ENCODE results near the gene SYCP2. TPM values are rescaled to one million over a fixed set of nuclear protein-coding genes. Genes with fewer than 3 reads are reported as not detected.

Gene SYCP2
- total RNA-seq, 1 donor from 2014 or later = 3.7 TPM

GRCh38 chr20:59821201-59821600 is 112.2 kb downstream of the SYCP2 start:
- Histone ChIP-seq H3K4me1 (ENCODE audit: control insufficient read depth in 3 of 3, insufficient read depth in 3 of 3, low read length in 3 of 3) (peaks cover 5 to 8% (median 5%) of the 10 kb centered on the region in 3 donors), H3K27me3 (ENCODE audit: control insufficient read depth in 3 of 3, insufficient read depth in 3 of 3, low read length in 3 of 3) (peaks cover 0 to 12% (median 6%) of the 10 kb centered on the region in 3 donors), H3K9me3 (ENCODE audit: control insufficient read depth in 3 of 3, low read length in 3 of 3) (no peaks in the 10 kb centered on the region), H3K9ac (ENCODE audit: low read depth in 1 of 3, low read length in 3 of 3) (no peak overlapping the region), H3K27ac (ENCODE audit: low read depth, low read length) (no peak overlapping the region), H3K4me3 (ENCODE audit: low read length in 3 of 3) (no peak overlapping the region), H3K36me3 (ENCODE audit: control insufficient read depth in 3 of 3, insufficient read depth in 3 of 3, low read length in 3 of 3) (no peaks in the 10 kb centered on the region)

GRCh38 chr20:59820204-59821041 is 113.0 kb downstream of the SYCP2 start:
- peaks cover 5 to 8% (median 5%) of the 10 kb centered on the region in 3 donors for H3K4me1 ChIP-seq (ENCODE audit: control insufficient read depth in 3 of 3, insufficient read depth in 3 of 3, low read length in 3 of 3)
- peaks cover 0 to 12% (median 6%) of the 10 kb centered on the region in 3 donors for H3K27me3 ChIP-seq (ENCODE audit: control insufficient read depth in 3 of 3, insufficient read depth in 3 of 3, low read length in 3 of 3)
- H3K36me3 ChIP-seq (ENCODE audit: control insufficient read depth in 3 of 3, insufficient read depth in 3 of 3, low read length in 3 of 3) = no peaks in the 10 kb centered on the region
- H3K4me3 ChIP-seq (ENCODE audit: low read length in 3 of 3) = no peak overlapping the region
- no peak overlapping the region for H3K27ac ChIP-seq (ENCODE audit: low read depth, low read length)
- no peaks in the 10 kb centered on the region for H3K9me3 ChIP-seq (ENCODE audit: control insufficient read depth in 3 of 3, low read length in 3 of 3)
- H3K9ac ChIP-seq (ENCODE audit: low read depth in 1 of 3, low read length in 3 of 3) = no peak overlapping the region

GRCh38 chr20:59819496-59820203 is 113.8 kb downstream of the SYCP2 start:
- Histone ChIP-seq H3K36me3 (ENCODE audit: control insufficient read depth in 3 of 3, insufficient read depth in 3 of 3, low read length in 3 of 3) (no peaks in the 10 kb centered on the region), H3K4me3 (ENCODE audit: low read length in 3 of 3) (no peak overlapping the region), H3K27me3 (ENCODE audit: control insufficient read depth in 3 of 3, insufficient read depth in 3 of 3, low read length in 3 of 3) (peaks cover 0 to 10% (median 6%) of the 10 kb centered on the region in 3 donors), H3K27ac (ENCODE audit: low read depth, low read length) (no peak overlapping the region), H3K9me3 (ENCODE audit: control insufficient read depth in 3 of 3, low read length in 3 of 3) (no peaks in the 10 kb centered on the region), H3K9ac (ENCODE audit: low read depth in 1 of 3, low read length in 3 of 3) (no peak overlapping the region), H3K4me1 (ENCODE audit: control insufficient read depth in 3 of 3, insufficient read depth in 3 of 3, low read length in 3 of 3) (peaks cover 5 to 8% (median 5%) of the 10 kb centered on the region in 3 donors)

- Histone ChIP-seq H3K4me1 (ENCODE audit: control insufficient read depth in 3 of 3, insufficient read depth in 3 of 3, low read length in 3 of 3) (peaks cover 5 to 8% (median 5%) of the 10 kb centered on the region in 3 donors), H3K36me3 (ENCODE audit: control insufficient read depth in 3 of 3, insufficient read depth in 3 of 3, low read length in 3 of 3) (no peaks in the 10 kb centered on the region), H3K9me3 (ENCODE audit: control insufficient read depth in 3 of 3, low read length in 3 of 3) (no peaks in the 10 kb centered on the region), H3K27ac (ENCODE audit: low read depth, low read length) (no peak overlapping the region), H3K4me3 (ENCODE audit: low read length in 3 of 3) (no peak overlapping the region), H3K9ac (ENCODE audit: low read depth in 1 of 3, low read length in 3 of 3) (no peak overlapping the region), H3K27me3 (ENCODE audit: control insufficient read depth in 3 of 3, insufficient read depth in 3 of 3, low read length in 3 of 3) (peaks cover 0 to 13% (median 10%) of the 10 kb centered on the region in 3 donors)
Measured at GRCh38 chr20:59818911-59819310, 114.5 kb downstream of the SYCP2 start.

- no peak overlapping the region for H3K27ac ChIP-seq (ENCODE audit: low read depth, low read length)
- H3K27me3 ChIP-seq (ENCODE audit: control insufficient read depth in 3 of 3, insufficient read depth in 3 of 3, low read length in 3 of 3) = peaks cover 0 to 21% (median 10%) of the 10 kb centered on the region in 3 donors
- H3K4me3 ChIP-seq (ENCODE audit: low read length in 3 of 3) = no peak overlapping the region
- H3K9me3 ChIP-seq (ENCODE audit: control insufficient read depth in 3 of 3, low read length in 3 of 3) = no peaks in the 10 kb centered on the region
- H3K36me3 ChIP-seq (ENCODE audit: control insufficient read depth in 3 of 3, insufficient read depth in 3 of 3, low read length in 3 of 3) = no peaks in the 10 kb centered on the region
- H3K4me1 ChIP-seq (ENCODE audit: control insufficient read depth in 3 of 3, insufficient read depth in 3 of 3, low read length in 3 of 3) = peaks cover 5 to 8% (median 5%) of the 10 kb centered on the region in 3 donors
- H3K9ac ChIP-seq (ENCODE audit: low read depth in 1 of 3, low read length in 3 of 3) = no peak overlapping the region
Measured at GRCh38 chr20:59817846-59818615, 115.4 kb downstream of the SYCP2 start.

- H3K27ac ChIP-seq (ENCODE audit: low read depth, low read length) = no peak overlapping the region
- H3K9me3 ChIP-seq (ENCODE audit: control insufficient read depth in 3 of 3, low read length in 3 of 3) = no peaks in the 10 kb centered on the region
- peaks cover 5 to 8% (median 5%) of the 10 kb centered on the region in 3 donors for H3K4me1 ChIP-seq (ENCODE audit: control insufficient read depth in 3 of 3, insufficient read depth in 3 of 3, low read length in 3 of 3)
- no peak overlapping the region for H3K4me3 ChIP-seq (ENCODE audit: low read length in 3 of 3)
- no peaks in the 10 kb centered on the region for H3K36me3 ChIP-seq (ENCODE audit: control insufficient read depth in 3 of 3, insufficient read depth in 3 of 3, low read length in 3 of 3)
- no peak overlapping the region for H3K9ac ChIP-seq (ENCODE audit: low read depth in 1 of 3, low read length in 3 of 3)
- peaks cover 0 to 17% (median 5%) of the 10 kb centered on the region in 3 donors for H3K27me3 ChIP-seq (ENCODE audit: control insufficient read depth in 3 of 3, insufficient read depth in 3 of 3, low read length in 3 of 3)
Measured at GRCh38 chr20:59817406-59817805, 116.0 kb downstream of the SYCP2 start.

GRCh38 chr20:59816146-59816738 is 117.2 kb downstream of the SYCP2 start:
- Histone ChIP-seq H3K36me3 (ENCODE audit: control insufficient read depth in 3 of 3, insufficient read depth in 3 of 3, low read length in 3 of 3) (no peaks in the 10 kb centered on the region), H3K4me3 (ENCODE audit: low read length in 3 of 3) (no peak overlapping the region)

GRCh38 chr20:59814840-59815340 is 118.5 kb downstream of the SYCP2 start:
- Histone ChIP-seq H3K4me3 (ENCODE audit: low read length in 3 of 3) (no peak overlapping the region), H3K4me1 (ENCODE audit: control insufficient read depth in 3 of 3, insufficient read depth in 3 of 3, low read length in 3 of 3) (no peaks in the 10 kb centered on the region), H3K27ac (ENCODE audit: low read depth, low read length) (no peak overlapping the region), H3K27me3 (ENCODE audit: control insufficient read depth in 3 of 3, insufficient read depth in 3 of 3, low read length in 3 of 3) (peaks cover 0 to 20% (median 0%) of the 10 kb centered on the region in 3 donors), H3K9ac (ENCODE audit: low read depth in 1 of 3, low read length in 3 of 3) (no peak overlapping the region), H3K9me3 (ENCODE audit: control insufficient read depth in 3 of 3, low read length in 3 of 3) (no peaks in the 10 kb centered on the region), H3K36me3 (ENCODE audit: control insufficient read depth in 3 of 3, insufficient read depth in 3 of 3, low read length in 3 of 3) (no peaks in the 10 kb centered on the region)

More at GRCh38 chr20:59816146-59816738, 117.2 kb downstream of the SYCP2 start:
- Histone ChIP-seq H3K27me3 (ENCODE audit: control insufficient read depth in 3 of 3, insufficient read depth in 3 of 3, low read length in 3 of 3) (peaks cover 0 to 14% (median 3%) of the 10 kb centered on the region in 3 donors), H3K9ac (ENCODE audit: low read depth in 1 of 3, low read length in 3 of 3) (no peak overlapping the region), H3K27ac (ENCODE audit: low read depth, low read length) (no peak overlapping the region), H3K4me1 (ENCODE audit: control insufficient read depth in 3 of 3, insufficient read depth in 3 of 3, low read length in 3 of 3) (peaks cover 5 to 8% (median 5%) of the 10 kb centered on the region in 3 donors), H3K9me3 (ENCODE audit: control insufficient read depth in 3 of 3, low read length in 3 of 3) (no peaks in the 10 kb centered on the region)
